ENCODE data around the gene WNT3A. TPM values are rescaled to one million over a fixed set of nuclear protein-coding genes. Genes with fewer than 3 reads are reported as not detected.

The WNT3A gene
- total RNA-seq, 1 experiment from 2014 or later: not detected

GRCh38 chr1:228038387-228039005 is 31.7 kb downstream of the WNT3A start:
- no TSS peak for BruUV-seq (replicated peaks)
- no peak overlapping the region for H3K27ac Mint-ChIP-seq (ENCODE audit: unreplicated experiment)
- CTCF ChIA-PET: interaction anchor here (0.5 kb wide), 1 partner anchor 142 kb away, joined by 3 read pairs; no protein-coding TSS in a partner anchor
- no peaks in the 10 kb centered on the region for H3K36me3 Mint-ChIP-seq (ENCODE audit: insufficient read depth, unreplicated experiment)
- peaks cover 24% of the 10 kb centered on the region for H3K27me3 Mint-ChIP-seq (ENCODE audit: unreplicated experiment)
- intact Hi-C loops (cut with micrococcal nuclease; ENCODE audit: unreplicated experiment): no loop called here
- H3K9me3 Mint-ChIP-seq (ENCODE audit: low read depth, unreplicated experiment): peaks cover under 1% of the 10 kb centered on the region
- H3K4me3 Mint-ChIP-seq (ENCODE audit: low read depth, unreplicated experiment): no peak overlapping the region
- TF ChIP-seq, protein P1, sequence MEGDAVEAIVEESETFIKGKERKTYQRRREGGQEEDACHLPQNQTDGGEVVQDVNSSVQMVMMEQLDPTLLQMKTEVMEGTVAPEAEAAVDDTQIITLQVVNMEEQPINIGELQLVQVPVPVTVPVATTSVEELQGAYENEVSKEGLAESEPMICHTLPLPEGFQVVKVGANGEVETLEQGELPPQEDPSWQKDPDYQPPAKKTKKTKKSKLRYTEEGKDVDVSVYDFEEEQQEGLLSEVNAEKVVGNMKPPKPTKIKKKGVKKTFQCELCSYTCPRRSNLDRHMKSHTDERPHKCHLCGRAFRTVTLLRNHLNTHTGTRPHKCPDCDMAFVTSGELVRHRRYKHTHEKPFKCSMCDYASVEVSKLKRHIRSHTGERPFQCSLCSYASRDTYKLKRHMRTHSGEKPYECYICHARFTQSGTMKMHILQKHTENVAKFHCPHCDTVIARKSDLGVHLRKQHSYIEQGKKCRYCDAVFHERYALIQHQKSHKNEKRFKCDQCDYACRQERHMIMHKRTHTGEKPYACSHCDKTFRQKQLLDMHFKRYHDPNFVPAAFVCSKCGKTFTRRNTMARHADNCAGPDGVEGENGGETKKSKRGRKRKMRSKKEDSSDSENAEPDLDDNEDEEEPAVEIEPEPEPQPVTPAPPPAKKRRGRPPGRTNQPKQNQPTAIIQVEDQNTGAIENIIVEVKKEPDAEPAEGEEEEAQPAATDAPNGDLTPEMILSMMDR (IDR thresholded peaks at IDR 0.05; ENCODE audit: unreplicated experiment): no peak
- no peaks in the 10 kb centered on the region for H3K4me1 Mint-ChIP-seq (ENCODE audit: low read depth, unreplicated experiment)
- no peak for DNase-seq

GRCh38 chr1:228039006-228039903 is 32.5 kb downstream of the WNT3A start:
- no peaks in the 10 kb centered on the region for H3K4me1 Mint-ChIP-seq (ENCODE audit: low read depth, unreplicated experiment)
- no peak overlapping the region for H3K4me3 Mint-ChIP-seq (ENCODE audit: low read depth, unreplicated experiment)
- H3K9me3 Mint-ChIP-seq (ENCODE audit: low read depth, unreplicated experiment): no peaks in the 10 kb centered on the region
- H3K27me3 Mint-ChIP-seq (ENCODE audit: unreplicated experiment): peaks cover 24% of the 10 kb centered on the region
- BruUV-seq (replicated peaks): no TSS peak
- intact Hi-C loops (cut with micrococcal nuclease; ENCODE audit: unreplicated experiment): no loop called here
- H3K36me3 Mint-ChIP-seq (ENCODE audit: insufficient read depth, unreplicated experiment): no peaks in the 10 kb centered on the region
- CTCF ChIA-PET: interaction anchor here (0.5 kb wide), 1 partner anchor 142 kb away, joined by 3 read pairs; no protein-coding TSS in a partner anchor
- TF ChIP-seq, protein P1 (IDR thresholded peaks at IDR 0.05; ENCODE audit: unreplicated experiment): no peak
- no peak for DNase-seq
- no peak overlapping the region for H3K27ac Mint-ChIP-seq (ENCODE audit: unreplicated experiment)

- H3K9me3 Mint-ChIP-seq (ENCODE audit: low read depth, unreplicated experiment): no peaks in the 10 kb centered on the region
- H3K36me3 Mint-ChIP-seq (ENCODE audit: insufficient read depth, unreplicated experiment): no peaks in the 10 kb centered on the region
- peaks cover 24% of the 10 kb centered on the region for H3K27me3 Mint-ChIP-seq (ENCODE audit: unreplicated experiment)
- BruUV-seq (replicated peaks): no TSS peak
- CTCF ChIA-PET: interaction anchor here (0.6 kb wide), 1 partner anchor 28 kb away, joined by 3 read pairs; no protein-coding TSS in a partner anchor
- no peak for DNase-seq
- intact Hi-C loops (cut with micrococcal nuclease; ENCODE audit: unreplicated experiment): no loop called here
- no peak overlapping the region for H3K27ac Mint-ChIP-seq (ENCODE audit: unreplicated experiment)
- H3K4me3 Mint-ChIP-seq (ENCODE audit: low read depth, unreplicated experiment): no peak overlapping the region
- no peaks in the 10 kb centered on the region for H3K4me1 Mint-ChIP-seq (ENCODE audit: low read depth, unreplicated experiment)
- TF ChIP-seq, protein P1 (IDR thresholded peaks at IDR 0.05; ENCODE audit: unreplicated experiment): no peak
Measured at GRCh38 chr1:228039986-228040385, 33.2 kb downstream of the WNT3A start.

DNA sequence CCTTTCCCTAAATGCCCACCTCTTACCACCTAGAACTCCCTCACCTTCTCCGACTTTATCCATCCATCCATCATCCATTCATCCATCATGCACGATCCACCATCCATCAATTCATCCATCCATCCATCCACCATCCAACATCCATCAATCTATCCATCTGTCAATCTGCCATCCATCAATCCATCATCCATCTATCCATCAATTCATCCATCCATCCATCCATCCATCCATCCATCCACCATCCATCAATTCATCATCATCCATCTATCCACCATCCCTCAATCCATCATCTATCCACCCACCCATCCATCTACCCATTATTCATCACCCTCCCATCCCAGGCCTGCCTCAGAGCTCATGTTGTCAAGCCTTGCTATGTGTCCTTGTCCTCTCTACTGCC is 34.5 kb downstream of the WNT3A start:
- Mint-ChIP-seq H3K4me1 (ENCODE audit: low read depth, unreplicated experiment) (peaks cover 8% of the 10 kb centered on the region), H3K4me3 (ENCODE audit: low read depth, unreplicated experiment) (no peak overlapping the region), H3K27ac (ENCODE audit: unreplicated experiment) (no peak overlapping the region), H3K36me3 (ENCODE audit: insufficient read depth, unreplicated experiment) (no peaks in the 10 kb centered on the region), H3K27me3 (ENCODE audit: unreplicated experiment) (peaks cover 23% of the 10 kb centered on the region), H3K9me3 (ENCODE audit: low read depth, unreplicated experiment) (no peaks in the 10 kb centered on the region)
- no peak for DNase-seq
- CTCF ChIA-PET: interaction anchor here (0.6 kb wide), 1 partner anchor 35 kb away, joined by 9 read pairs; the partner anchor contains the start of gene WNT3A
- no TSS peak for BruUV-seq (replicated peaks)
- TF ChIP-seq, protein P1 (IDR thresholded peaks at IDR 0.05; ENCODE audit: unreplicated experiment): no peak
- intact Hi-C loops (cut with micrococcal nuclease; ENCODE audit: unreplicated experiment): no loop called here

Data from Calu3 (cell line).